ENCODE data around the gene FAT4. TPM values are rescaled to one million over a fixed set of nuclear protein-coding genes. Genes with fewer than 3 reads are reported as not detected.

The FAT4 gene
- total and polyA plus RNA-seq, 9 donors, result 3.8 to 14.2 (median 10.7) TPM

- Histone ChIP-seq H3K9me3 (no peaks in the 10 kb centered on the region), H3K36me3 (no peaks in the 10 kb centered on the region), H3K4me1 (ENCODE audit: insufficient read depth) (peaks cover 10% of the 10 kb centered on the region), H3K27me3 (no peaks in the 10 kb centered on the region), H3K4me3 (no peak overlapping the region), H3K27ac (no peak overlapping the region)
- TF ChIP-seq EP300 (IDR thresholded peaks at IDR 0.05) (no peak), POLR2A (IDR thresholded peaks at IDR 0.05) (no peak), CTCF (IDR thresholded peaks at IDR 0.05) (no peak)
- intact Hi-C loops (cut with DNase I), result loop anchor here in 1 of 4 donors (10.0 kb wide), 1 partner anchor 435 kb away; no protein-coding TSS in a partner anchor
- WGBS, 3 donors, result 64 to 72% (median 68%) methylated on average over 2 of the region's 2 CpGs
- no peak for DNase-seq
Measured at GRCh38 chr4:125319311-125319710, 4.6 kb downstream of the FAT4 start.

GRCh38 chr4:125321709-125322365 lies 7.1 kb downstream of the FAT4 start:
- TF ChIP-seq EP300 (IDR thresholded peaks at IDR 0.05), result no peak
- TF ChIP-seq CTCF (IDR thresholded peaks at IDR 0.05), result no peak
- TF ChIP-seq POLR2A (IDR thresholded peaks at IDR 0.05), result no peak
- H3K27ac ChIP-seq, result no peak overlapping the region
- intact Hi-C loops (cut with DNase I), result no loop called here
- no peak overlapping the region for H3K4me3 ChIP-seq
- no peaks in the 10 kb centered on the region for H3K36me3 ChIP-seq
- peaks cover 11% of the 10 kb centered on the region for H3K4me1 ChIP-seq (ENCODE audit: insufficient read depth)
- no peak for DNase-seq
- H3K27me3 ChIP-seq, result no peaks in the 10 kb centered on the region
- H3K9me3 ChIP-seq, result no peaks in the 10 kb centered on the region

GRCh38 chr4:125322366-125322730 lies 7.6 kb downstream of the FAT4 start:
- H3K27ac ChIP-seq, result no peak overlapping the region
- H3K9me3 ChIP-seq, result no peaks in the 10 kb centered on the region
- 0 to 8% (median 8%) methylated on average over 1 of the region's 1 CpG for WGBS, 3 donors
- no peak overlapping the region for H3K4me3 ChIP-seq
- no peak for DNase-seq
- H3K4me1 ChIP-seq (ENCODE audit: insufficient read depth), result peaks cover 11% of the 10 kb centered on the region
- H3K27me3 ChIP-seq, result no peaks in the 10 kb centered on the region
- intact Hi-C loops (cut with DNase I), result no loop called here
- H3K36me3 ChIP-seq, result no peaks in the 10 kb centered on the region
- TF ChIP-seq CTCF (IDR thresholded peaks at IDR 0.05), result no peak
- TF ChIP-seq EP300 (IDR thresholded peaks at IDR 0.05), result no peak
- no peak for TF ChIP-seq POLR2A (IDR thresholded peaks at IDR 0.05)

- intact Hi-C loops (cut with DNase I), result no loop called here
- no peaks in the 10 kb centered on the region for H3K9me3 ChIP-seq
- no peak for DNase-seq
- TF ChIP-seq CTCF (IDR thresholded peaks at IDR 0.05) (no peak), EP300 (IDR thresholded peaks at IDR 0.05) (no peak), POLR2A (IDR thresholded peaks at IDR 0.05) (no peak)
- WGBS, 3 donors, result 6 to 12% (median 7%) methylated on average over 3 of the region's 3 CpGs
- H3K4me3 ChIP-seq, result no peak overlapping the region
- H3K27ac ChIP-seq, result no peak overlapping the region
- no peaks in the 10 kb centered on the region for H3K36me3 ChIP-seq
- H3K27me3 ChIP-seq, result no peaks in the 10 kb centered on the region
- H3K4me1 ChIP-seq (ENCODE audit: insufficient read depth), result peaks cover 7% of the 10 kb centered on the region
Measured at GRCh38 chr4:125323654-125324053, 8.9 kb downstream of the FAT4 start.
